ENCODE measurements around the gene PAMR1. TPM values are rescaled to one million over a fixed set of nuclear protein-coding genes. Genes with fewer than 3 reads are reported as not detected.

PAMR1 gene
- total RNA-seq, 1 experiment from 2014 or later, result 1.1 TPM

DNA sequence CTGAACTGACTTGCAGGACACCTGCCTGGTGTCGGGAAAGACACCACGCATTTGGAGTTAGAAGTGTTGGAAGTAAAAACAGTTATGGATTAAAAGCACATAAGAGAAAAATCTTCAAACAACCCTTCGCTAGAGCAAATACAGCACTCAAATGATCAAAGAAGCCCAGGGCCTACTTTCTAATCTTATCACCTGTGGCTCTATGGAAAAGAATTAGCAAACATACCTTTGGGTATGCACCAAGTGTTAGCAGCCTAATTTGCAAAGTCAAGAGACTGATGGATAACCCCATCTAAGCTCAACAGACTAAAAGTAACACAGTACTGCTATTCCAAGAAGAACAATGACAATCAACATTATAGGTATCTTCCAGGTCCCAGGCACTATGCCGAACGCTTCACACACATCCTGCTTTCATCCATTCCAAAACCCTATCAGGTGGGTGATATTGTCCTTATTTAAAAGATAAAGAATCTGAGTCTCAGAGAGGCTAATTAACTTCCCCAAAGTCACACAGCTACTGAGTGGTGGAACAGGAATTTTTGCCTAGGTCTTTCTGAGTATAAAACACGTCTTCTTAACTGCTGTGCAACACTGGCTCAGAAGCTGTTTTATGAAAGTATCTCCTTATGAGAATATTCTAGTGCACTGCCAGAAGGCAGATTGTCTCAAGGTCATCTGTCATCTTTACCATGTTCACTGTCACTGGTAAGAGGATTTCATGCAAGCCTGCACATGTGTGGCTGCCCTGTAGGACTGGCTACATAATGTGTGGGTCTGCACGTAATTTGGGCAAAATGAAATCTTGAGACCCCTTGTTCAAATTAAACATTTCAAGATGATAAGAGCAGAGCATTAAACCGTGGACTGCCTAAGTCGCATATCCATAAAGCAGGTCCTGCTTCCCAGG, 122.4 kb downstream of the PAMR1 start:
- no peaks in the 10 kb centered on the region for H3K79me2 ChIP-seq (ENCODE audit: low read depth)
- H3K9me3 ChIP-seq (ENCODE audit: insufficient read depth, low read depth), result no peaks in the 10 kb centered on the region; the same call in 1 of the 2 replicates
- intact Hi-C loops (cut with micrococcal nuclease; ENCODE audit: unreplicated experiment), result no loop called here
- ChIA-PET POLR2A (ENCODE audit: unreplicated experiment) (interaction anchor here (0.7 kb wide), 1 partner anchor 327 kb away, joined by 3 read pairs; no protein-coding TSS in a partner anchor), CTCF (no interaction called here)
- no peak overlapping the region for H3K27ac ChIP-seq
- H3K27me3 ChIP-seq (ENCODE audit: insufficient read depth, low read depth), result no peaks in the 10 kb centered on the region
- H3F3A ChIP-seq (ENCODE audit: insufficient read depth, low read depth), result no peaks in the 10 kb centered on the region
- H3K4me3 ChIP-seq, result no peak overlapping the region
- H3K4me2 ChIP-seq, result no peak overlapping the region
- DNase-seq, result no peak
- H3K4me1 ChIP-seq (replicated peaks; ENCODE audit: insufficient read depth), result no peaks in the 10 kb centered on the region
- H3K9me2 ChIP-seq (ENCODE audit: insufficient read depth), result no peaks in the 10 kb centered on the region
- TF ChIP-seq EZH2 (IDR thresholded peaks at IDR 0.05; ENCODE audit: low read depth), result no peak
- TF ChIP-seq, protein P1, sequence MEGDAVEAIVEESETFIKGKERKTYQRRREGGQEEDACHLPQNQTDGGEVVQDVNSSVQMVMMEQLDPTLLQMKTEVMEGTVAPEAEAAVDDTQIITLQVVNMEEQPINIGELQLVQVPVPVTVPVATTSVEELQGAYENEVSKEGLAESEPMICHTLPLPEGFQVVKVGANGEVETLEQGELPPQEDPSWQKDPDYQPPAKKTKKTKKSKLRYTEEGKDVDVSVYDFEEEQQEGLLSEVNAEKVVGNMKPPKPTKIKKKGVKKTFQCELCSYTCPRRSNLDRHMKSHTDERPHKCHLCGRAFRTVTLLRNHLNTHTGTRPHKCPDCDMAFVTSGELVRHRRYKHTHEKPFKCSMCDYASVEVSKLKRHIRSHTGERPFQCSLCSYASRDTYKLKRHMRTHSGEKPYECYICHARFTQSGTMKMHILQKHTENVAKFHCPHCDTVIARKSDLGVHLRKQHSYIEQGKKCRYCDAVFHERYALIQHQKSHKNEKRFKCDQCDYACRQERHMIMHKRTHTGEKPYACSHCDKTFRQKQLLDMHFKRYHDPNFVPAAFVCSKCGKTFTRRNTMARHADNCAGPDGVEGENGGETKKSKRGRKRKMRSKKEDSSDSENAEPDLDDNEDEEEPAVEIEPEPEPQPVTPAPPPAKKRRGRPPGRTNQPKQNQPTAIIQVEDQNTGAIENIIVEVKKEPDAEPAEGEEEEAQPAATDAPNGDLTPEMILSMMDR (conservative IDR thresholded peaks at IDR 0.05), result no peak
- H2AFZ ChIP-seq, result no peak overlapping the region
- BruUV-seq (replicated peaks), result no TSS peak
- H4K20me1 ChIP-seq (ENCODE audit: insufficient read depth), result no peaks in the 10 kb centered on the region
- H3K36me3 ChIP-seq (ENCODE audit: low read depth), result no peaks in the 10 kb centered on the region

DNA sequence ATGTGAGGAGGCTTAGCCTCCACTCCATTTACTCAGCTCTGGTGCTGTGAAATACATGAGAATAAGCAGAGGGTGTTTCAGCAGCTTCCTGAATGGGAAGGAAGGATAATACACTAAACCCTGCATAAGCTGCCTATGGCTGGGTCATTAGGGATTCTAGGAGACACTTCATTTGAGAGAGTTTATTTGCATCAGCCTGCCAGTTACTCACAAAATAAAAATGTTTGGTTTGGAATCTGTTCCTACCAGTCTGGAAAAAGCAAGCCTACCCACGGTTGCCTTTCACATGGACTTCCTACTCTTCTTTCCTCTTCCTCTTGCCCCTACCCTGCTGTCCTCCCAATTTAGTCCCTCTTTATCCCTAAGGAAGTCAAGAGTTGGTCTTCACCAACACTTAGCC, 126.5 kb downstream of the PAMR1 start:
- BruUV-seq (replicated peaks), result no TSS peak
- Histone ChIP-seq H3K27me3 (ENCODE audit: insufficient read depth, low read depth) (no peaks in the 10 kb centered on the region), H4K20me1 (ENCODE audit: insufficient read depth) (no peaks in the 10 kb centered on the region), H3K27ac (no peak overlapping the region), H3K36me3 (ENCODE audit: low read depth) (no peaks in the 10 kb centered on the region), H3K9me3 (ENCODE audit: insufficient read depth, low read depth) (no peaks in the 10 kb centered on the region), H3K9me2 (ENCODE audit: insufficient read depth) (no peaks in the 10 kb centered on the region), H3F3A (ENCODE audit: insufficient read depth, low read depth) (no peaks in the 10 kb centered on the region), H3K4me1 (replicated peaks; ENCODE audit: insufficient read depth) (no peaks in the 10 kb centered on the region), H3K4me3 (no peak overlapping the region), H3K79me2 (ENCODE audit: low read depth) (no peaks in the 10 kb centered on the region), H2AFZ (no peak overlapping the region), H3K4me2 (no peak overlapping the region)
- TF ChIP-seq EZH2 (IDR thresholded peaks at IDR 0.05; ENCODE audit: low read depth), result no peak
- TF ChIP-seq, protein P1 (conservative IDR thresholded peaks at IDR 0.05), result no peak
- no peak for DNase-seq
- CTCF ChIA-PET, result no interaction called here
- intact Hi-C loops (cut with micrococcal nuclease; ENCODE audit: unreplicated experiment), result no loop called here
- POLR2A ChIA-PET (ENCODE audit: unreplicated experiment), result interaction anchor here (0.5 kb wide), 1 partner anchor 195 kb away, joined by 7 read pairs; no protein-coding TSS in a partner anchor

DNA sequence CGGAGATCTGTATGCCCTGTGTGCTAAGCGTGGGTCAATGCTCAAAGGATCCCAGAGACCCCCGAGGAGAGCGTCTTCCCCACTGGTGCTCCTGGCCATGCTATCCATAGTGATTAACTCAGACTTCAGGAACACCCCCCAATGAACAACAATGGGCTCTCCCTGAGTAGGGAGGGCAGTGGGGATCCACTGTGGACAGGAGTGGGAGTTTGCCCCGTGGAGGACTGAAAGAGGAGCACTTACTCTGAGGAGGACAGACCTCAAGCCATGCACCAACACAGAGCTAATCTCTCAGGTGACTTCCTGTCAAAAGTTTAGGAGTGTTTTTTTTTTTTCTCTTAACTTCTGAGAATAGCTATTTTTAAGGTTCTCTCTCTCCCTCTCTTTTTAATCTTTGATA, 130.5 kb downstream of the PAMR1 start:
- H3K4me2 ChIP-seq, result no peak overlapping the region
- ChIA-PET POLR2A (ENCODE audit: unreplicated experiment) (interaction anchor here (0.6 kb wide), 1 partner anchor 89 kb away, joined by 3 read pairs; no protein-coding TSS in a partner anchor), CTCF (interaction anchor here (0.6 to 0.7 kb wide), 2 partner anchors 473 to 498 kb away, joined by 3 to 5 read pairs; no protein-coding TSS in a partner anchor)
- H3K4me3 ChIP-seq, result no peak overlapping the region
- H2AFZ ChIP-seq, result no peak overlapping the region
- no TSS peak for BruUV-seq (replicated peaks)
- TF ChIP-seq, protein P1 (conservative IDR thresholded peaks at IDR 0.05), result no peak
- no peak for TF ChIP-seq EZH2 (IDR thresholded peaks at IDR 0.05; ENCODE audit: low read depth)
- intact Hi-C loops (cut with micrococcal nuclease; ENCODE audit: unreplicated experiment), result loop anchor here (5.0 kb wide), 4 partner anchors 178 to 808 kb away; no protein-coding TSS in a partner anchor
- H4K20me1 ChIP-seq (ENCODE audit: insufficient read depth), result no peaks in the 10 kb centered on the region
- H3K27ac ChIP-seq, result no peak overlapping the region
- no peaks in the 10 kb centered on the region for H3K9me3 ChIP-seq (ENCODE audit: insufficient read depth, low read depth)
- no peak for DNase-seq
- H3K9me2 ChIP-seq (ENCODE audit: insufficient read depth), result no peaks in the 10 kb centered on the region
- no peaks in the 10 kb centered on the region for H3K27me3 ChIP-seq (ENCODE audit: insufficient read depth, low read depth)
- peaks cover 21% of the 10 kb centered on the region for H3F3A ChIP-seq (ENCODE audit: insufficient read depth, low read depth)
- H3K4me1 ChIP-seq (replicated peaks; ENCODE audit: insufficient read depth), result peaks cover 27% of the 10 kb centered on the region
- H3K36me3 ChIP-seq (ENCODE audit: low read depth), result no peaks in the 10 kb centered on the region
- H3K79me2 ChIP-seq (ENCODE audit: low read depth), result no peaks in the 10 kb centered on the region
